HEK293T (cell line): ENCODE data around the gene HDAC5.

Experiments used
- CTCF ChIA-PET: fragments of 350-600 bp; formaldehyde crosslinking; extraction: SDS; loops from one replicate; lab custom pipeline; 2021; ENCODE audit warnings: antibody characterized with exemption, inconsistent platforms; lab: Yijun Ruan, JAX
- POLR2A ChIA-PET: fragments of 350-600 bp; formaldehyde crosslinking; extraction: SDS; loops from one replicate; lab custom pipeline; 2020; ENCODE audit warnings: antibody characterized with exemption, inconsistent platforms; lab: Yijun Ruan, JAX
- DNase-seq: peaks from one replicate; pipeline ENCODE4 v3.0.0; 2012; ENCODE audit warnings: mixed read lengths; ENCODE audit errors: extremely low spot score
- ARNT ChIP-seq: fragments of 450-650 bp; IDR thresholded peaks from 2 replicates; pipeline ENCODE4 v1.6.1; 2017; ENCODE audit warnings: mild to moderate bottlenecking
- BHLHE40 ChIP-seq: fragments of 450-650 bp; IDR thresholded peaks from 2 replicates; pipeline ENCODE4 v1.6.1; 2016; ENCODE audit warnings: mild to moderate bottlenecking, moderate library complexity, borderline replicate concordance
- CTBP1 ChIP-seq: fragments of 450-650 bp; IDR thresholded peaks from 2 replicates; pipeline ENCODE4 v1.6.1; 2016; ENCODE audit warnings: borderline replicate concordance
- ELF4 ChIP-seq: fragments of 450-650 bp; IDR thresholded peaks from 2 replicates; pipeline ENCODE4 v1.6.1; 2017; ENCODE audit warnings: antibody characterized with exemption
- FOXA1 ChIP-seq: fragments of 450-650 bp; IDR thresholded peaks from 2 replicates; pipeline ENCODE4 v1.6.1; 2016; ENCODE audit warnings: mild to moderate bottlenecking
- FOXK2 ChIP-seq: fragments of 450-650 bp; IDR thresholded peaks from 2 replicates; pipeline ENCODE4 v1.6.1; 2016; ENCODE audit warnings: mild to moderate bottlenecking
- FOXM1 ChIP-seq: fragments of 450-650 bp; IDR thresholded peaks from 2 replicates; pipeline ENCODE4 v1.6.1; 2017; ENCODE audit warnings: mild to moderate bottlenecking, borderline replicate concordance
- HDGF ChIP-seq: fragments of 450-650 bp; IDR thresholded peaks from 2 replicates; pipeline ENCODE4 v1.6.1; 2017; ENCODE audit warnings: antibody characterized with exemption, borderline replicate concordance
- L3MBTL2 ChIP-seq: fragments of 450-650 bp; conservative IDR thresholded peaks from 2 replicates; pipeline ENCODE4 v1.6.1; 2016; ENCODE audit warnings: mild to moderate bottlenecking
- LEF1 ChIP-seq: fragments of 450-650 bp; IDR thresholded peaks from 2 replicates; pipeline ENCODE4 v1.6.1; 2017; ENCODE audit warnings: mild to moderate bottlenecking, borderline replicate concordance
- NFRKB ChIP-seq: fragments of 450-650 bp; IDR thresholded peaks from 2 replicates; pipeline ENCODE4 v1.6.1; 2016; ENCODE audit warnings: mild to moderate bottlenecking, moderate library complexity
- SP1 ChIP-seq: fragments of 450-650 bp; IDR thresholded peaks from 2 replicates; pipeline ENCODE4 v1.6.1; 2017
- SUZ12 ChIP-seq: fragments of 450-650 bp; IDR thresholded peaks from 2 replicates; pipeline ENCODE4 v1.6.1; 2016; ENCODE audit warnings: mild to moderate bottlenecking
- TARDBP ChIP-seq: fragments of 450-650 bp; IDR thresholded peaks from 2 replicates; pipeline ENCODE4 v1.6.1; 2016
- ZNF384 ChIP-seq: fragments of 450-650 bp; IDR thresholded peaks from 2 replicates; pipeline ENCODE4 v1.6.1; 2016
- TF ChIP-seq, protein P1 (sequence below): fragments of 450-650 bp; IDR thresholded peaks from 2 replicates; pipeline ENCODE4 v1.6.1; 2016

The HDAC5 gene

DNA sequence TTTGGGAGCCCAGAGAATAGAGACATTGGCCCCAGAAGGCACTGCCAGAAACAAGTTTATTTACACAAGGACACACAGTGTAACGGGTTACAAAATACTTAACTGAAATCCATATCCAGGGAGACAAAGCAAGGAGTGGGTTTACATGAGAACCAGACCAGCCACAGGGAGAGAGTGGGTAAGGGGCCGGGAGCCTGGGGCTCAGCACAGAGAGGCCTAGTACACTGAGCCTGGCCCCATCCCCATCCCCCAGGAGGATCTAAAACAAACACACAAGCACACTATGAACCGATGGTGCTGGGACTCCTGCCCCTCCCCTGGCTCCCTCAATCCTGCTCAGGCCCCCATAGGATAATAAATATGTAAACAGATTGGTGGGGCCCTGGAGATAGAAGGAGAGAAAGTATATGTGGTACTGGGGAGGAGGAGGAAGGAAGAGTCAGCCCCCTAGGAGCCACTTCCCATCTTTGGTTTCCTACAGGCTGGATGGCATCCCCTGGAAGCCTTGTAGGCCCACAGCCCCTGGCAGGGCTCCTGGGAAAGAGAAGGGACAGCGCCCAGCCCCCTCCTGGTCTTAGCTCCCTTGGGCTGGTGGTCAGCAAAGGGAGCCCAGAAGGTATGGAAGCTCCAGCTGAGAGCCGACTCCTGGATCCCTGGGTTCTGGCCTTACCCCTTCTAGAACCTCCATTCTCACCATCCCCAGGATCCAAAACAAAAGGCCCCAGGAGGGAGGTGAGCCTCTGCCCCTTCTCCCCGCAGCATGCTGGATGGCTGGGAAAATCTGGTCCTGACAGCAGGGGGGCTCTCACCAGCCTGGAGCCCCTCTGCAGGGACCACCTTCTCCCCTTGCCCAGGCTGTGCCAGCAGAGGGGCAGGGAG lies 46.5 kb downstream of the HDAC5 start:
- DNase-seq: no peak
- ChIA-PET CTCF (interaction anchor here (0.6 kb wide), 1 partner anchor 25 kb away, joined by 3 read pairs; no protein-coding TSS in a partner anchor), POLR2A (no interaction called here)
- TF ChIP-seq FOXK2: no peak
- no peak for TF ChIP-seq BHLHE40
- TF ChIP-seq L3MBTL2: no peak
- TF ChIP-seq FOXA1: no peak
- TF ChIP-seq NFRKB: no peak
- no peak for TF ChIP-seq ZNF384
- no peak for TF ChIP-seq TARDBP
- TF ChIP-seq SUZ12: no peak
- TF ChIP-seq SP1: no peak
- TF ChIP-seq, protein P1, sequence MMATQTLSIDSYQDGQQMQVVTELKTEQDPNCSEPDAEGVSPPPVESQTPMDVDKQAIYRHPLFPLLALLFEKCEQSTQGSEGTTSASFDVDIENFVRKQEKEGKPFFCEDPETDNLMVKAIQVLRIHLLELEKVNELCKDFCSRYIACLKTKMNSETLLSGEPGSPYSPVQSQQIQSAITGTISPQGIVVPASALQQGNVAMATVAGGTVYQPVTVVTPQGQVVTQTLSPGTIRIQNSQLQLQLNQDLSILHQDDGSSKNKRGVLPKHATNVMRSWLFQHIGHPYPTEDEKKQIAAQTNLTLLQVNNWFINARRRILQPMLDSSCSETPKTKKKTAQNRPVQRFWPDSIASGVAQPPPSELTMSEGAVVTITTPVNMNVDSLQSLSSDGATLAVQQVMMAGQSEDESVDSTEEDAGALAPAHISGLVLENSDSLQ: no peak
- no peak for TF ChIP-seq CTBP1
- TF ChIP-seq LEF1: no peak
- no peak for TF ChIP-seq ELF4

DNA sequence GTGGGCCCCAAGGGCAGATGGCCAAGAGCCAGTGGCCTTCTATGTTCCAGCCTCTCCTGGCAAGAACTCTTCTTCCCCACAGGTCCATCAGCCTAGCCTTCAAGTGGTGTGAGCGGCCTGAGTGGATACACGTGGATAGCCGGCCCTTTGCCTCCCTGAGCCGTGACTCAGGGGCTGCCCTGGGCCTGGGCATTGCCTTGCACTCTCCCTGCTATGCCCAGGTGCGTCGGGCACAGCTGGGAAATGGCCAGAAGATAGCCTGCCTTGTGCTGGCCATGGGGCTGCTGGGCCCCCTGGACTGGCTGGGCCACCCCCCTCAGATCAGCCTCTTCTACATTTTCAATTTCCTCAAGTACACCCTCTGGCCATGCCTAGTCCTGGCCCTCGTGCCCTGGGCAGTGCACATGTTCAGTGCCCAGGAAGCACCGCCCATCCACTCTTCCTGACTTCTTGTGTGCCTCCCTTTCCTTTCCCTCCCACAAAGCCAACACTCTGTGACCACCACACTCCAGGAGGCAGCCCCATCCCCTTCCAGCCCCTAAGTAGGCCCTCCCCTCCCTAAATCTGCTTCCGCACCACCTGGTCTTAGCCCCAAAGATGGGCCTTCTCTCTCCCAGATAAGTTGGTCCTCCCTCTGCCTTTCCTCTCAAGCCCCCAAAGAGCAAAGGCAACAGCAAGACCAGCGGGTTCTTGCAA lies 47.7 kb downstream of the HDAC5 start:
- ChIA-PET CTCF (interaction anchor here (1.8 kb wide), 1 partner anchor 8 kb away, joined by 7 read pairs; no protein-coding TSS in a partner anchor), POLR2A (no interaction called here)
- DNase-seq: no peak
- TF ChIP-seq HDGF (no peak), SUZ12 (no peak), FOXK2 (no peak), NFRKB (no peak), BHLHE40 (no peak), CTBP1 (no peak), FOXM1 (no peak), ZNF384 (no peak), ELF4 (no peak), ARNT (no peak), LEF1 (no peak), TARDBP (no peak), L3MBTL2 (no peak), FOXA1 (no peak), SP1 (no peak)
- TF ChIP-seq, protein P1: no peak

DNA sequence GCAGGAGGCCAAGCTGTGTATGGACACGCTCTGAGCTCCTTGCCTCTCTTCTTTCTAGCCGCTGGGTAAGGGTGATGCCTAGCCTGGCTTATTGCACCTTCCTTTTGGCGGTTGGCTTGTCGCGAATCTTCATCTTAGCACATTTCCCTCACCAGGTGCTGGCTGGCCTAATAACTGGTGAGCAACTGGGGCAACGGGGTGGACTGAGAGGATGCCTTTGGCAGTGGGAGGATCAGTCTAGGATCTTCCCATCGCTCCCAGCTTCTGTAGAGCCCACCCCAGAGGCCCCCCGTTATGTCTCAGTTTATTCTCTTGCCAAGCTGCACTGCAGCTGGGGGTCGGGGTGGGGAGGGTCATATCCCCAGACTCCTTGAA lies 48.5 kb downstream of the HDAC5 start:
- TF ChIP-seq CTBP1 (no peak), SP1 (no peak)
- POLR2A ChIA-PET: interaction anchor here (0.8 to 1.8 kb wide), 3 partner anchors 9 to 21 kb away, joined by 3 to 5 read pairs (median 4); no protein-coding TSS in a partner anchor
- CTCF ChIA-PET: interaction anchor here (0.5 to 1.8 kb wide), 2 partner anchors 9 to 86 kb away, joined by 3 to 7 read pairs; no protein-coding TSS in a partner anchor
- no peak for DNase-seq

DNA sequence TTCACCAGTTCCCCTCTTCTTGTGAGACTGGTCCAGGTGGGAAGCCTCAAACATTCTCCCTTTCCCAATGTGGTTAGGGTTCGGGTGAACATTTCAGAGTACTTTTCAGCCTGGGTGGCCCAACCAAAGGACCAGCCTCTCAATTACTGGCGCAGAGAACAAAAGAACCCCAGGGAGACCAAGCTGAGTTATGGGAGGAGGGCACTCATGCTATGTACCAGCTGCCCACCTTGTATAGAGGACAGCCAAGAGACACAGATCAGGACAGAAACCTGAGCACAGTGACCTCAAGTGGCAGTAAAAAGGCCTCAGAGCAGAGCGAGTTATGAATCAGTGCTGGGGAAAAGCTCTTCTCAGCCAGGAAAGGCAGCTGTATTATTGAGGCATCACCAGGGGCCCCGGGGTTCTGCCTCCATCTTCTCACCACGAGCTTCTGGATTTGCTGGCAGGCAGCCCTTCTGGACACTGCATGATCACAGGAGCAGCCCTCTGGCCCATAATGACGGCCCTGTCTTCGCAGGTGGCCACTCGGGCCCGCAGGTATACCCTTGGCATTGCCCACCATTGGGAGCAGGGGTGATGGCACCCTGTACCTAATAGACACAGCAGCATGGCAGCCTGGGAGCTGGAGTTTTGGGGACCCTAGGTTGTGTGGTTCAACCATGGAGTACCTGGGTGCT lies 49.1 kb downstream of the HDAC5 start:
- DNase-seq: no peak
- CTCF ChIA-PET: interaction anchor here (0.5 to 1.8 kb wide), 2 partner anchors 10 to 86 kb away, joined by 3 to 7 read pairs; no protein-coding TSS in a partner anchor
- POLR2A ChIA-PET: interaction anchor here (0.8 to 1.8 kb wide), 3 partner anchors 9 to 21 kb away, joined by 3 to 5 read pairs (median 4); no protein-coding TSS in a partner anchor
- TF ChIP-seq CTBP1 (no peak), SP1 (no peak), SUZ12 (no peak), ARNT (no peak)
- TF ChIP-seq, protein P1: no peak

DNA sequence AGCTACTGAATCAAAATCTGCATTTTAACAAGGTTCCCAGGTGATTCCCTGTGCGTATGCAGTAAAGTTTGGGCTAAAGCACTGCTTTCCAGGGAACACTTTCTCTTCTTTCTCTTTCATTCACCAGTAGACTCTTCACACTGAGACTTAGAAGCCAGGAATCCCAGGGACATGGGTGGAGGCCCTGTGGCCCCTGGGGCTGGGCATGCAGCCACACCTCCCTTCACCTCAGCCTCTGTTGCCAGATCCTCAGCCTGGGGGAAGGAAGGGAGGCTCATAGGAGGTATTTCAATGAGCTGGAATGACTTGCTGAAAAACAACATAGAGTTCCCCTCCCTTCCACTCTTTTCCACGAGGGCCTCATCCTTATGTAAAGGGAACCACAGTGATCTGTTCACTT lies 51.7 kb downstream of the HDAC5 start:
- TF ChIP-seq BHLHE40 (no peak), LEF1 (no peak), FOXK2 (no peak), TARDBP (no peak), SUZ12 (no peak), ZNF384 (no peak), L3MBTL2 (no peak), ARNT (no peak)
- DNase-seq: no peak
- ChIA-PET CTCF (no interaction called here), POLR2A (interaction anchor here (0.6 to 1.3 kb wide), 6 partner anchors 9 to 112 kb away, joined by 3 to 4 read pairs (median 4); no protein-coding TSS in a partner anchor)
